ENCODE results near the gene ACER3.

DNA sequence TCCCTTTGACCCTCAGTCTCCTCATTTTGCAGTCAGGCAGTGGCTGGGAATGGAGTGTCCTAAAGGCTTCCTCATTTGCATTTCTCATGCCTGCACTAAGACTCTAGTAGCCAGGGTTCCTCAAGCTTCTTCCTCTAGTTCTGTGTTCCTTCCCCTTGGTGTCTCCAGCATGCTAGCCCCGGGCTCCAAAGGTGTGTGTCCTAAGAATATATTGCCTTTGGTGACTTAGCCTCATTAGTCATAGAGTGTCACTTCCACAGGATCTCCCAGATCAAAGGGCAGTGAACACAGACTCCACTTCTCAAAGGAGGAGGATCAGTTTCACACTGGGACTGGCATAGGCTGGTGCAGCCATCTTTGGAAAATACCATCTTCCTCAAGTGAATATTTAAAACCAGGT lies 21.4 kb upstream of the ACER3 start:
- TF ChIP-seq, protein P1, sequence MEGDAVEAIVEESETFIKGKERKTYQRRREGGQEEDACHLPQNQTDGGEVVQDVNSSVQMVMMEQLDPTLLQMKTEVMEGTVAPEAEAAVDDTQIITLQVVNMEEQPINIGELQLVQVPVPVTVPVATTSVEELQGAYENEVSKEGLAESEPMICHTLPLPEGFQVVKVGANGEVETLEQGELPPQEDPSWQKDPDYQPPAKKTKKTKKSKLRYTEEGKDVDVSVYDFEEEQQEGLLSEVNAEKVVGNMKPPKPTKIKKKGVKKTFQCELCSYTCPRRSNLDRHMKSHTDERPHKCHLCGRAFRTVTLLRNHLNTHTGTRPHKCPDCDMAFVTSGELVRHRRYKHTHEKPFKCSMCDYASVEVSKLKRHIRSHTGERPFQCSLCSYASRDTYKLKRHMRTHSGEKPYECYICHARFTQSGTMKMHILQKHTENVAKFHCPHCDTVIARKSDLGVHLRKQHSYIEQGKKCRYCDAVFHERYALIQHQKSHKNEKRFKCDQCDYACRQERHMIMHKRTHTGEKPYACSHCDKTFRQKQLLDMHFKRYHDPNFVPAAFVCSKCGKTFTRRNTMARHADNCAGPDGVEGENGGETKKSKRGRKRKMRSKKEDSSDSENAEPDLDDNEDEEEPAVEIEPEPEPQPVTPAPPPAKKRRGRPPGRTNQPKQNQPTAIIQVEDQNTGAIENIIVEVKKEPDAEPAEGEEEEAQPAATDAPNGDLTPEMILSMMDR (IDR thresholded peaks at IDR 0.05): no peak
- no peak for TF ChIP-seq EP300 (IDR thresholded peaks at IDR 0.05)
- TF ChIP-seq POLR2A (IDR thresholded peaks at IDR 0.05): no peak
- TF ChIP-seq POLR2AphosphoS5 (IDR thresholded peaks at IDR 0.05): no peak
